ENCODE data around the gene CDH8. TPM values are rescaled to one million over a fixed set of nuclear protein-coding genes. Genes with fewer than 3 reads are reported as not detected.

Gene CDH8
- polyA plus RNA-seq, 2 of the 4 experiments (the other 2 are of a cell fraction), result 0.23 to 0.94 TPM

DNA sequence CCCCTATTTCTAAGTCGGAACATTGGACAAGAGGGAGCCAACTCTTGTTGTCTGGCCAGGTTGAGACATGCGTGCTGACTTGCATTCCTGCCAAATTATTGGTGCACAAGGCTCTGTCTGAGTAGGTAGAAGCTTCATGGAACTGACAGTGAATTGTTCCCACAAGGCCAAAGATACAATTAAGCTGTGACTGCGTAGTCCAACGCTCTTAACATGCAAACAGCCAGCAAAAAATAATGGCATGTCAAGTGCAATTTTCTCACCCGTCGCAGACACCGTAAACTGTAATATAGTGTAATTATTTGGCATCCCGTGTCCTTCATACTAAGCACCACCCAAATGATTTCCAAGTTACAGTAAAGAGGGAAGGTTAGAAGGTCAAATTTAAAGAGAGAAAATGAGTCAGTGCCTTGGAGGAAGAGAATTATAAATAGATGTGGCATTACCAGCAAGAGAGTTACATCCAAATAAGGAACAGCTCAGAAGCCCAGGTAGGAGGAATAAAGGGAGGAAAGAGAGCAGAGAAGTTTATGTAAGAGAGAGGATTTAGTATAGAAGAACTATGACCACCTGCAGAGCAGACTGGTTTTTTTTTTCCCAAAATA lies 21.8 kb downstream of the CDH8 start:
- no peak overlapping the region for H3K27ac ChIP-seq
- H3K9me3 ChIP-seq, result no peaks in the 10 kb centered on the region
- no peak overlapping the region for H3K4me3 ChIP-seq
- WGBS (ENCODE audit: missing lambda C conversion rate), result 29% methylated on average over 8 of the region's 8 CpGs
- DNase-seq (ENCODE audit: low read depth in 1 of 2, low spot score in 1 of 2), result no peak
- FAIRE-seq, result no peak
- no peaks in the 10 kb centered on the region for H3K4me1 ChIP-seq
- POLR2A ChIA-PET, result no interaction called here
- H3K4me2 ChIP-seq, result no peak overlapping the region
- CTCF ChIA-PET, result no interaction called here
- no peak for ATAC-seq
- TF ChIP-seq ZSCAN20 (CRISPR knock-in tag; IDR thresholded peaks at IDR 0.05), result no peak
- no peak for TF ChIP-seq MAFK (IDR thresholded peaks at IDR 0.05; ENCODE audit: partially characterized antibody)
- TF ChIP-seq FOXS1 (CRISPR knock-in tag; IDR thresholded peaks at IDR 0.05), result no peak
- TF ChIP-seq JUNB (IDR thresholded peaks at IDR 0.05), result no peak
- TF ChIP-seq, protein P1, sequence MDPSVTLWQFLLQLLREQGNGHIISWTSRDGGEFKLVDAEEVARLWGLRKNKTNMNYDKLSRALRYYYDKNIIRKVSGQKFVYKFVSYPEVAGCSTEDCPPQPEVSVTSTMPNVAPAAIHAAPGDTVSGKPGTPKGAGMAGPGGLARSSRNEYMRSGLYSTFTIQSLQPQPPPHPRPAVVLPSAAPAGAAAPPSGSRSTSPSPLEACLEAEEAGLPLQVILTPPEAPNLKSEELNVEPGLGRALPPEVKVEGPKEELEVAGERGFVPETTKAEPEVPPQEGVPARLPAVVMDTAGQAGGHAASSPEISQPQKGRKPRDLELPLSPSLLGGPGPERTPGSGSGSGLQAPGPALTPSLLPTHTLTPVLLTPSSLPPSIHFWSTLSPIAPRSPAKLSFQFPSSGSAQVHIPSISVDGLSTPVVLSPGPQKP (IDR thresholded peaks at IDR 0.05; ENCODE audit: low read depth, low read length), result no peak
- no peak for TF ChIP-seq MAZ (IDR thresholded peaks at IDR 0.05; ENCODE audit: borderline replicate concordance, low read depth, low read length)
- no peak for TF ChIP-seq RCOR1 (IDR thresholded peaks at IDR 0.05; ENCODE audit: low read depth, low read length)
- TF ChIP-seq NPAS2 (CRISPR knock-in tag; IDR thresholded peaks at IDR 0.05; ENCODE audit: borderline replicate concordance), result no peak
- TF ChIP-seq POLR2A (IDR thresholded peaks at IDR 0.05; ENCODE audit: low read length), result no peak
- TF ChIP-seq FOSL2 (IDR thresholded peaks at IDR 0.05), result no peak
- no peak for TF ChIP-seq FOSL2 (CRISPR knock-in tag; IDR thresholded peaks at IDR 0.05)
- TF ChIP-seq CBX8 (IDR thresholded peaks at IDR 0.05), result no peak
- TF ChIP-seq, protein P2, sequence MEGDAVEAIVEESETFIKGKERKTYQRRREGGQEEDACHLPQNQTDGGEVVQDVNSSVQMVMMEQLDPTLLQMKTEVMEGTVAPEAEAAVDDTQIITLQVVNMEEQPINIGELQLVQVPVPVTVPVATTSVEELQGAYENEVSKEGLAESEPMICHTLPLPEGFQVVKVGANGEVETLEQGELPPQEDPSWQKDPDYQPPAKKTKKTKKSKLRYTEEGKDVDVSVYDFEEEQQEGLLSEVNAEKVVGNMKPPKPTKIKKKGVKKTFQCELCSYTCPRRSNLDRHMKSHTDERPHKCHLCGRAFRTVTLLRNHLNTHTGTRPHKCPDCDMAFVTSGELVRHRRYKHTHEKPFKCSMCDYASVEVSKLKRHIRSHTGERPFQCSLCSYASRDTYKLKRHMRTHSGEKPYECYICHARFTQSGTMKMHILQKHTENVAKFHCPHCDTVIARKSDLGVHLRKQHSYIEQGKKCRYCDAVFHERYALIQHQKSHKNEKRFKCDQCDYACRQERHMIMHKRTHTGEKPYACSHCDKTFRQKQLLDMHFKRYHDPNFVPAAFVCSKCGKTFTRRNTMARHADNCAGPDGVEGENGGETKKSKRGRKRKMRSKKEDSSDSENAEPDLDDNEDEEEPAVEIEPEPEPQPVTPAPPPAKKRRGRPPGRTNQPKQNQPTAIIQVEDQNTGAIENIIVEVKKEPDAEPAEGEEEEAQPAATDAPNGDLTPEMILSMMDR (IDR thresholded peaks at IDR 0.05), result no peak
- no peak for TF ChIP-seq CEBPB (IDR thresholded peaks at IDR 0.05)
- TF ChIP-seq, protein P3, sequence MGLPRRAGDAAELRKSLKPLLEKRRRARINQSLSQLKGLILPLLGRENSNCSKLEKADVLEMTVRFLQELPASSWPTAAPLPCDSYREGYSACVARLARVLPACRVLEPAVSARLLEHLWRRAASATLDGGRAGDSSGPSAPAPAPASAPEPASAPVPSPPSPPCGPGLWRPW (IDR thresholded peaks at IDR 0.05), result no peak
- TF ChIP-seq BHLHE40 (IDR thresholded peaks at IDR 0.05; ENCODE audit: low read depth, low read length), result no peak
- TF ChIP-seq EP300 (IDR thresholded peaks at IDR 0.05), result no peak
- no peak for TF ChIP-seq ZC3H11A (IDR thresholded peaks at IDR 0.05)

DNA sequence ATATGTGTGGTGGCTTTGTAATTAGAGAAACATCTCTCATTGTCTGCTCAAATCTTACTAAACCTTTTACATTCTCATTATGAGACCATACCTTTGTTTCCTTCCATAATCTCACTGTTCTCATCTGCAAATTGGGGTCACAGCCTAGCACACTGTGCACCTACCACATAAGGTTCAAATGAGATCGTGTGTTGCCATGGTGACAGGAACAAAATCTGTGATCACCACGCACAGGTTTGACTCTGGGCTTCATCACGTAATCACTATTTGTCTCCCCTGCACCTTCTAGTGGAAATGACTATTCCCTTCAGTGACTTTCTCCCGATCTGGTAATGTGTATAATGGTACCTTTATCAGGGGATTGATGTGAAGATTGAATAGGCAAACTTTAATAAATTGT lies 26.1 kb downstream of the CDH8 start:
- POLR2A ChIA-PET, result no interaction called here
- ATAC-seq, result no peak
- no peak for FAIRE-seq
- Histone ChIP-seq H3K4me1 (no peaks in the 10 kb centered on the region), H3K9me3 (no peaks in the 10 kb centered on the region), H3K27ac (no peak overlapping the region), H3K4me2 (no peak overlapping the region), H3K4me3 (no peak overlapping the region)
- DNase-seq (ENCODE audit: low read depth in 1 of 2, low spot score in 1 of 2), result no peak
- WGBS (ENCODE audit: missing lambda C conversion rate), result 14% methylated on average over 4 of the region's 4 CpGs
- TF ChIP-seq ESRRA (IDR thresholded peaks at IDR 0.05; ENCODE audit: borderline replicate concordance, low read length) (no peak), MYC (IDR thresholded peaks at IDR 0.05; ENCODE audit: borderline replicate concordance, low read length) (no peak), HOXA7 (CRISPR knock-in tag; IDR thresholded peaks at IDR 0.05) (no peak), RAD21 (conservative IDR thresholded peaks at IDR 0.05 in 1 of 2, IDR thresholded peaks at IDR 0.05 in 1 of 2) (no peak), TFCP2L1 (CRISPR knock-in tag; IDR thresholded peaks at IDR 0.05) (no peak), CBX8 (IDR thresholded peaks at IDR 0.05) (no peak), SMC3 (IDR thresholded peaks at IDR 0.05) (no peak), GATA3 (IDR thresholded peaks at IDR 0.05; ENCODE audit: borderline replicate concordance) (no peak), FOSB (CRISPR knock-in tag; IDR thresholded peaks at IDR 0.05) (no peak), HDAC2 (IDR thresholded peaks at IDR 0.05) (no peak), JUNB (IDR thresholded peaks at IDR 0.05) (no peak), POLR2A (IDR thresholded peaks at IDR 0.05; ENCODE audit: low read length) (no peak), RFX5 (IDR thresholded peaks at IDR 0.05) (no peak), RCOR1 (IDR thresholded peaks at IDR 0.05; ENCODE audit: low read depth, low read length) (no peak)
- CTCF ChIA-PET, result interaction anchor here (0.6 kb wide), 1 partner anchor 89 kb away, joined by 3 read pairs; no protein-coding TSS in a partner anchor
